GM12892 (cell line): ENCODE data around the gene KIF18B.

ENCODE experiments used
- DNase-seq: peaks from one replicate; pipeline ENCODE4 v3.0.0; 2011; ENCODE audit not compliant: insufficient read length
- FAIRE-seq: peaks from 2 replicates; lab custom pipeline; 2011; peaks lifted over from hg19 to GRCh38; lab: Jason Lieb, UNC
- POLR2A ChIP-seq: IDR thresholded peaks from 2 replicates; pipeline ENCODE4 v1.6.1; 2011; ENCODE audit warnings: low read depth, low read length, control low read depth
- POLR2AphosphoS5 ChIP-seq: IDR thresholded peaks from 2 replicates; pipeline ENCODE4 v1.6.1; 2011; ENCODE audit warnings: low read depth, low read length, control low read depth
- TAF1 ChIP-seq: IDR thresholded peaks from 2 replicates; pipeline ENCODE4 v1.6.1; 2011; ENCODE audit warnings: low read depth, mild to moderate bottlenecking, control low read depth, low read length, borderline replicate concordance

Gene KIF18B

GRCh38 chr17:44967907-44968224, 20.3 kb upstream of the KIF18B start:
- FAIRE-seq (no peak), DNase-seq (no peak)
- TF ChIP-seq TAF1 (no peak), POLR2A (no peak), POLR2AphosphoS5 (no peak)

GRCh38 chr17:44967026-44967906, 19.7 kb upstream of the KIF18B start:
- TF ChIP-seq POLR2AphosphoS5 = no peak
- no peak for FAIRE-seq

GRCh38 chr17:44966348-44967025, 18.9 kb upstream of the KIF18B start:
- no peak for DNase-seq
- TF ChIP-seq POLR2AphosphoS5 = no peak
- no peak for TF ChIP-seq TAF1
- TF ChIP-seq POLR2A = no peak
- FAIRE-seq = no peak

More at GRCh38 chr17:44967026-44967906, 19.7 kb upstream of the KIF18B start:
- DNase-seq = no peak

GRCh38 chr17:44965481-44966234, 18.1 kb upstream of the KIF18B start:
- FAIRE-seq (no peak), DNase-seq (no peak)
- TF ChIP-seq POLR2A (no peak), TAF1 (no peak), POLR2AphosphoS5 (no peak)

GRCh38 chr17:44961921-44962350, 14.4 kb upstream of the KIF18B start:
- TF ChIP-seq TAF1 (no peak), POLR2A (no peak), POLR2AphosphoS5 (no peak)
- DNase-seq (no peak), FAIRE-seq (no peak)

- TF ChIP-seq POLR2AphosphoS5 = no peak
- DNase-seq (no peak), FAIRE-seq (no peak)
These were observed 13.1 kb upstream of the KIF18B start for GRCh38 chr17:44960691-44961090.

- FAIRE-seq = no peak
- no peak for DNase-seq
These were observed 12.4 kb upstream of the KIF18B start for GRCh38 chr17:44959821-44960531.

GRCh38 chr17:44956998-44957981, 9.7 kb upstream of the KIF18B start:
- FAIRE-seq = no peak
- no peak for DNase-seq

More at GRCh38 chr17:44959821-44960531, 12.4 kb upstream of the KIF18B start:
- TF ChIP-seq POLR2A = no peak
- no peak for TF ChIP-seq TAF1
- TF ChIP-seq POLR2AphosphoS5 = no peak

GRCh38 chr17:44955674-44956425, 8.3 kb upstream of the KIF18B start:
- no peak for TF ChIP-seq TAF1
- TF ChIP-seq POLR2AphosphoS5 = no peak
- no peak for TF ChIP-seq POLR2A
- FAIRE-seq (no peak), DNase-seq (no peak)

More at GRCh38 chr17:44956998-44957981, 9.7 kb upstream of the KIF18B start:
- TF ChIP-seq POLR2AphosphoS5 (no peak), POLR2A (no peak), TAF1 (no peak)
